ENCODE data around the gene MAG. TPM values are rescaled to one million over a fixed set of nuclear protein-coding genes. Genes with fewer than 3 reads are reported as not detected.
"Not testable (repeated sequence)": the region's sequence is repeated elsewhere in the genome, so short reads cannot be mapped to it uniquely, and the experiment has no call there.

Gene MAG
- total RNA-seq, 1 donor from 2014 or later, result not detected

- H3K27ac Mint-ChIP-seq (ENCODE audit: unreplicated experiment), result no peak overlapping the region
- DNase-seq (ENCODE audit: low spot score), result no peak
- H3K27me3 Mint-ChIP-seq (ENCODE audit: low read depth), result peaks cover 17% of the 10 kb centered on the region
- H3K4me3 Mint-ChIP-seq (ENCODE audit: unreplicated experiment), result no peak overlapping the region
- no peak for TF ChIP-seq CTCF (IDR thresholded peaks at IDR 0.05)
- H3K36me3 Mint-ChIP-seq (ENCODE audit: low read depth), result peaks cover 21% of the 10 kb centered on the region
- no peaks in the 10 kb centered on the region for H3K4me1 Mint-ChIP-seq (ENCODE audit: low read depth)
- no peaks in the 10 kb centered on the region for H3K9me3 Mint-ChIP-seq (ENCODE audit: low read depth)
Measured at GRCh38 chr19:35279985-35280821, 11.8 kb upstream of the MAG start.

GRCh38 chr19:35281303-35281702 is 10.7 kb upstream of the MAG start:
- no peak overlapping the region for H3K4me3 Mint-ChIP-seq (ENCODE audit: unreplicated experiment)
- H3K27ac Mint-ChIP-seq (ENCODE audit: unreplicated experiment), result no peak overlapping the region
- peaks cover 15% of the 10 kb centered on the region for H3K36me3 Mint-ChIP-seq (ENCODE audit: low read depth)
- no peak for DNase-seq (ENCODE audit: low spot score)
- H3K9me3 Mint-ChIP-seq (ENCODE audit: low read depth), result no peaks in the 10 kb centered on the region
- H3K27me3 Mint-ChIP-seq (ENCODE audit: low read depth), result peaks cover 19% of the 10 kb centered on the region
- TF ChIP-seq CTCF (IDR thresholded peaks at IDR 0.05), result no peak
- H3K4me1 Mint-ChIP-seq (ENCODE audit: low read depth), result no peaks in the 10 kb centered on the region

GRCh38 chr19:35284153-35285094 is 7.5 kb upstream of the MAG start:
- peaks cover 19% of the 10 kb centered on the region for H3K27me3 Mint-ChIP-seq (ENCODE audit: low read depth)
- no peak for TF ChIP-seq CTCF (IDR thresholded peaks at IDR 0.05)
- H3K9me3 Mint-ChIP-seq (ENCODE audit: low read depth), result no peaks in the 10 kb centered on the region
- H3K36me3 Mint-ChIP-seq (ENCODE audit: low read depth), result no peaks in the 10 kb centered on the region
- no peak for DNase-seq (ENCODE audit: low spot score)
- no peaks in the 10 kb centered on the region for H3K4me1 Mint-ChIP-seq (ENCODE audit: low read depth)
- no peak overlapping the region for H3K27ac Mint-ChIP-seq (ENCODE audit: unreplicated experiment)
- H3K4me3 Mint-ChIP-seq (ENCODE audit: unreplicated experiment), result no peak overlapping the region

- no peaks in the 10 kb centered on the region for H3K4me1 Mint-ChIP-seq (ENCODE audit: low read depth)
- DNase-seq (ENCODE audit: low spot score), result no peak
- peaks cover 19% of the 10 kb centered on the region for H3K27me3 Mint-ChIP-seq (ENCODE audit: low read depth)
- no peaks in the 10 kb centered on the region for H3K9me3 Mint-ChIP-seq (ENCODE audit: low read depth)
- no peak overlapping the region for H3K27ac Mint-ChIP-seq (ENCODE audit: unreplicated experiment)
- no peaks in the 10 kb centered on the region for H3K36me3 Mint-ChIP-seq (ENCODE audit: low read depth)
- no peak overlapping the region for H3K4me3 Mint-ChIP-seq (ENCODE audit: unreplicated experiment)
- TF ChIP-seq CTCF (IDR thresholded peaks at IDR 0.05), result no peak
Measured at GRCh38 chr19:35285095-35285449, 6.9 kb upstream of the MAG start.

- H3K9me3 Mint-ChIP-seq (ENCODE audit: low read depth), result not testable (repeated sequence)
Measured at GRCh38 chr19:35285465-35285864, 6.5 kb upstream of the MAG start.

GRCh38 chr19:35286101-35286500 is 5.9 kb upstream of the MAG start:
- H3K27me3 Mint-ChIP-seq (ENCODE audit: low read depth), result peaks cover 27% of the 10 kb centered on the region
- H3K4me3 Mint-ChIP-seq (ENCODE audit: unreplicated experiment); DNase-seq (ENCODE audit: low spot score); H3K27ac Mint-ChIP-seq (ENCODE audit: unreplicated experiment); H3K4me1 Mint-ChIP-seq (ENCODE audit: low read depth); H3K36me3 Mint-ChIP-seq (ENCODE audit: low read depth); H3K9me3 Mint-ChIP-seq (ENCODE audit: low read depth): not testable (repeated sequence)

More at GRCh38 chr19:35285465-35285864, 6.5 kb upstream of the MAG start:
- not testable (repeated sequence) for DNase-seq (ENCODE audit: low spot score); H3K4me1 Mint-ChIP-seq (ENCODE audit: low read depth); H3K4me3 Mint-ChIP-seq (ENCODE audit: unreplicated experiment); H3K27ac Mint-ChIP-seq (ENCODE audit: unreplicated experiment); H3K36me3 Mint-ChIP-seq (ENCODE audit: low read depth)
- H3K27me3 Mint-ChIP-seq (ENCODE audit: low read depth), result peaks cover 23% of the 10 kb centered on the region
